ENCODE measurements around the gene SSBP3. TPM values are rescaled to one million over a fixed set of nuclear protein-coding genes. Genes with fewer than 3 reads are reported as not detected.

SSBP3 gene
- polyA plus RNA-seq, 4 donors, result 24.2 to 41.9 (median 32.2) TPM

GRCh38 chr1:54407404-54408146, 1.4 kb upstream of the SSBP3 start:
- FAIRE-seq, result no peak
- DNase-seq, result peak; percentile 89 to 95
- H3K36me3 ChIP-seq (ENCODE audit: control insufficient read depth in 3 of 3, insufficient read depth in 2 of 3, low read depth in 1 of 3, low read length in 3 of 3), result peaks cover 0 to 16% (median 4%) of the 10 kb centered on the region in 3 donors
- peak overlapping the region; percentile 70 to 94 (median 84) for H3K27ac ChIP-seq (ENCODE audit: low read depth in 1 of 3, low read length in 2 of 3)
- peak overlapping the region; percentile 66 to 83 (median 73) for H3K4me3 ChIP-seq (ENCODE audit: low read depth in 1 of 3, low read length in 3 of 3)
- H3K27me3 ChIP-seq (ENCODE audit: control insufficient read depth in 3 of 3, insufficient read depth in 3 of 3, low read length in 3 of 3), result no peaks in the 10 kb centered on the region
- H3K4me1 ChIP-seq (ENCODE audit: control insufficient read depth in 3 of 3, insufficient read depth in 2 of 3, low read depth in 1 of 3, low read length in 2 of 3), result peaks cover 17 to 48% (median 39%) of the 10 kb centered on the region in 3 donors
- WGBS, 3 donors, result 10 to 12% (median 12%) methylated on average over 15 of the region's 15 CpGs
- H3K9me3 ChIP-seq (ENCODE audit: control insufficient read depth in 2 of 2, insufficient read depth in 1 of 2, low read depth in 1 of 2, low read length in 1 of 2), result no peaks in the 10 kb centered on the region

GRCh38 chr1:54407154-54407403, 885 bp upstream of the SSBP3 start:
- FAIRE-seq, result no peak
- Histone ChIP-seq H3K27me3 (ENCODE audit: control insufficient read depth in 3 of 3, insufficient read depth in 3 of 3, low read length in 3 of 3) (no peaks in the 10 kb centered on the region), H3K4me3 (ENCODE audit: low read depth in 1 of 3, low read length in 3 of 3) (peak overlapping the region; percentile 66 to 83 (median 73)), H3K36me3 (ENCODE audit: control insufficient read depth in 3 of 3, insufficient read depth in 2 of 3, low read depth in 1 of 3, low read length in 3 of 3) (peaks cover 0 to 16% (median 4%) of the 10 kb centered on the region in 3 donors), H3K27ac (ENCODE audit: low read depth in 1 of 3, low read length in 2 of 3) (peak overlapping the region; percentile 69 to 92 (median 84)), H3K9me3 (ENCODE audit: control insufficient read depth in 2 of 2, insufficient read depth in 1 of 2, low read depth in 1 of 2, low read length in 1 of 2) (no peaks in the 10 kb centered on the region), H3K4me1 (ENCODE audit: control insufficient read depth in 3 of 3, insufficient read depth in 2 of 3, low read depth in 1 of 3, low read length in 2 of 3) (peaks cover 17 to 52% (median 40%) of the 10 kb centered on the region in 3 donors)
- no peak for DNase-seq
- 0 to 1% (median 1%) methylated on average over 12 of the region's 12 CpGs for WGBS, 3 donors

DNA sequence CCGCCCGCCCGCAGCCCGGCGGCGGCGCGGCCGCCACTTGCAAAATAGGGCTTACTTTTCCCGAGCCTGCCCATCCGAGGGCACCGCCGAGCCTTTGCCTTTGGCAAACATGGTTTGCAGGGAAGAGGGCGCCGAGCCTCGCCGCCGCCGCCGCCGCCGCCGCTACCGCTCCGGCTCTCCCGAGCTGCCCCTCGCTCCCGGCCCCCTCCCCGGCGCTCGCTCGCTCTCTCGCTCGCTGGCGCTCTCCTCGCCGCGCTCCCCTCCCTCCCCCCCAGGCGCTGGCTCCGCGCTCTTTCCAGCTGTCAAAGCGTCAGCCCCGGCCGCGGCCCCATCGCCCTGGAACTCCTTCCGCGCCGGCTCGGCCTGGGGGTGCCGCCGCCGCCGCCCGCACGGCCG, 298 bp downstream of the SSBP3 start:
- whole genome bisulfite sequencing, 3 donors, result 0 to 3% (median 1%) methylated on average over 8 to 57 of the region's 57 CpGs
- no peaks in the 10 kb centered on the region for H3K27me3 ChIP-seq (ENCODE audit: control insufficient read depth in 3 of 3, insufficient read depth in 3 of 3, low read length in 3 of 3)
- no peak for FAIRE-seq
- H3K9me3 ChIP-seq (ENCODE audit: control insufficient read depth in 2 of 2, insufficient read depth in 1 of 2, low read depth in 1 of 2, low read length in 1 of 2), result no peaks in the 10 kb centered on the region
- no peak overlapping the region for H3K27ac ChIP-seq (ENCODE audit: low read depth in 1 of 3, low read length in 2 of 3)
- DNase-seq, result no peak
- H3K4me3 ChIP-seq (ENCODE audit: low read depth in 1 of 3, low read length in 3 of 3), result peak overlapping the region; percentile 66 to 86 (median 77)
- peaks cover 0 to 16% (median 4%) of the 10 kb centered on the region in 3 donors for H3K36me3 ChIP-seq (ENCODE audit: control insufficient read depth in 3 of 3, insufficient read depth in 2 of 3, low read depth in 1 of 3, low read length in 3 of 3)
- peaks cover 17 to 55% (median 42%) of the 10 kb centered on the region in 3 donors for H3K4me1 ChIP-seq (ENCODE audit: control insufficient read depth in 3 of 3, insufficient read depth in 2 of 3, low read depth in 1 of 3, low read length in 2 of 3)

DNA sequence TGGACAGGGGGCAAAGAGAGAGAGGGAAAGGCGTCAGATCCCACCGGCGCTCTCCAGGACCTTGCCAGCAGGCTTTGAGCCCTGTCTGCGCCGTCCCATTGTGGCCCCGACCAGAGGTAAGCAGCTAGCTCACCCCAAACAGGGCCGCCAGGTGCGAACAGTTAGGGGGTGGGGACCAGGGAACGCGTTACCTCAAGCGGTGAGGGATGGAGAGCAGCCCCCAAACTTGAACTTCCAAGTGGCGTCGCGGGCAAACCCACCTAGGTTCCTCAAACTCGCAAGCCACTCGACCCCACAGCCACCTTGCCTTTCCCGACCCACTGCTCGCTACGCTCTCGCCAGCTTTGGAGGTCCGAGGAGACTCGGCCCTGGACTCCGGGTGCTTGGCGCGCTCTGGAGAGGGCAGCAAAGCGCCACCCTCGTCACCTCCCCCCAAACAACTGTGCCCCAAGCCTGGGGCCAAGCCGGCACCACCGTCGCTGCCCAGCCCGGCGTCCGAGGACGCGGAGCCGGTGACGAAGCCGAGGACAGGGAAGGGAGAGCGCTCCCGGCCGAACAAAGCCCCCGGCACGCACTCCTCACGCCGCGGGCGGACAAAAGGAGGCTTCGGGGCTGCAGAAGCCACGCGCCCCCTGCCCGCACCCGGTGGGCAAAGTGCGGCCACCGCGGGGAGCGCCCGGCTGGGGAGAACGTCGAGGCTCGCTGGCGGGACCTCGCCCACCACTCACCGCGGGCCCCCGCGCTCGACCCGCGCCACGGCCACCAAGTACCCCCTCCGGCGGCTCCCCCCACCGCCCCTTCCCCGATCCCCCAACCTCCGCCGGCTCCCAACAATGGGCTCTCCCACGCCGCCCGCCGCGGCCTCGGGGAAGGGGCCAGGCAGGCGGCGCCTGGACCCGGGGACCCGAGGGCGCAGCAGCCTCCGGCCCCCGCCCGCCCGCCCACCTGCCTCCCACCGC, 976 bp downstream of the SSBP3 start:
- H3K27me3 ChIP-seq (ENCODE audit: control insufficient read depth in 3 of 3, insufficient read depth in 3 of 3, low read length in 3 of 3), result no peaks in the 10 kb centered on the region
- peak overlapping the region in 1 of 3 donors; percentile 3 for H3K27ac ChIP-seq (ENCODE audit: low read depth in 1 of 3, low read length in 2 of 3)
- no peak for FAIRE-seq
- DNase-seq, result peak in 1 of 2 donors; percentile 58
- peaks cover 0 to 19% (median 4%) of the 10 kb centered on the region in 3 donors for H3K36me3 ChIP-seq (ENCODE audit: control insufficient read depth in 3 of 3, insufficient read depth in 2 of 3, low read depth in 1 of 3, low read length in 3 of 3)
- H3K4me1 ChIP-seq (ENCODE audit: control insufficient read depth in 3 of 3, insufficient read depth in 2 of 3, low read depth in 1 of 3, low read length in 2 of 3), result peaks cover 17 to 50% (median 40%) of the 10 kb centered on the region in 3 donors
- WGBS, 3 donors, result 0 to 2% (median 1%) methylated on average over 60 to 92 of the region's 92 CpGs
- no peaks in the 10 kb centered on the region for H3K9me3 ChIP-seq (ENCODE audit: control insufficient read depth in 2 of 2, insufficient read depth in 1 of 2, low read depth in 1 of 2, low read length in 1 of 2)
- peak overlapping the region; percentile 66 to 86 (median 77) for H3K4me3 ChIP-seq (ENCODE audit: low read depth in 1 of 3, low read length in 3 of 3)

GRCh38 chr1:54404263-54404662, 1.9 kb downstream of the SSBP3 start:
- Histone ChIP-seq H3K9me3 (ENCODE audit: control insufficient read depth in 2 of 2, insufficient read depth in 1 of 2, low read depth in 1 of 2, low read length in 1 of 2) (no peaks in the 10 kb centered on the region), H3K4me1 (ENCODE audit: control insufficient read depth in 3 of 3, insufficient read depth in 2 of 3, low read depth in 1 of 3, low read length in 2 of 3) (peaks cover 11 to 41% (median 34%) of the 10 kb centered on the region in 3 donors), H3K27me3 (ENCODE audit: control insufficient read depth in 3 of 3, insufficient read depth in 3 of 3, low read length in 3 of 3) (no peaks in the 10 kb centered on the region), H3K27ac (ENCODE audit: low read depth in 1 of 3, low read length in 2 of 3) (peak overlapping the region in 1 of 3 donors; percentile 40), H3K4me3 (ENCODE audit: low read depth in 1 of 3, low read length in 3 of 3) (peak overlapping the region in 2 of 3 donors; percentile 66 to 77), H3K36me3 (ENCODE audit: control insufficient read depth in 3 of 3, insufficient read depth in 2 of 3, low read depth in 1 of 3, low read length in 3 of 3) (peaks cover under 1 to 20% (median 6%) of the 10 kb centered on the region in 3 donors)
- FAIRE-seq (no peak), DNase-seq (no peak)
- WGBS, 3 donors, result 53 to 59% (median 57%) methylated on average over 11 of the region's 11 CpGs

DNA sequence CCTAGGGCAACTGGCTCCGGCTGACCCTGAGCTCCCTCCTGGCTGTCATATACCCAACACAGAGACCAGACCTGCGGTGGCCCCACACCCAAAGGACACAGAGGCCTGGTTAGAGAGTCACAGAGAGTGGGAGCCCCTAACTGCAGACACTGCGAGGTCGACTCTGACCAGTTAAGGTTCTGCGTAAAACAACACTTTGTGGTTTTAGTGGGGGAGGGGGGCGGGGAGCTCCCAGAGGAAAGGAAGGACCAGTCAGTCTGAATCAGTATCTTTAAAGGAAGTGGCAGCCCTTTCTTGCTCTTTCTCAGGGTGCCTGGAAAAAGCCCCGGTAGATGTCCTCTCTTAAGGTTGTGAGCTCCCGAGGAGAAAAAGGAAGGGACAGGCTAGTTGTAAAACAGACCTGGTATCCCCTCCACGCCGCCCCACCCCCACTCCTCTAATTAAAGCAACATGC, 2.4 kb downstream of the SSBP3 start:
- Histone ChIP-seq H3K9me3 (ENCODE audit: control insufficient read depth in 2 of 2, insufficient read depth in 1 of 2, low read depth in 1 of 2, low read length in 1 of 2) (no peaks in the 10 kb centered on the region), H3K27me3 (ENCODE audit: control insufficient read depth in 3 of 3, insufficient read depth in 3 of 3, low read length in 3 of 3) (no peaks in the 10 kb centered on the region), H3K36me3 (ENCODE audit: control insufficient read depth in 3 of 3, insufficient read depth in 2 of 3, low read depth in 1 of 3, low read length in 3 of 3) (peaks cover 5 to 24% (median 6%) of the 10 kb centered on the region in 3 donors), H3K4me1 (ENCODE audit: control insufficient read depth in 3 of 3, insufficient read depth in 2 of 3, low read depth in 1 of 3, low read length in 2 of 3) (peaks cover 7 to 37% (median 31%) of the 10 kb centered on the region in 3 donors), H3K4me3 (ENCODE audit: low read depth in 1 of 3, low read length in 3 of 3) (peak overlapping the region in 2 of 3 donors; percentile 23 to 77), H3K27ac (ENCODE audit: low read depth in 1 of 3, low read length in 2 of 3) (no peak overlapping the region)
- FAIRE-seq, result no peak
- 30 to 37% (median 32%) methylated on average over 10 of the region's 10 CpGs for WGBS, 3 donors
- peak in 1 of 2 donors; percentile 37 for DNase-seq

DNA sequence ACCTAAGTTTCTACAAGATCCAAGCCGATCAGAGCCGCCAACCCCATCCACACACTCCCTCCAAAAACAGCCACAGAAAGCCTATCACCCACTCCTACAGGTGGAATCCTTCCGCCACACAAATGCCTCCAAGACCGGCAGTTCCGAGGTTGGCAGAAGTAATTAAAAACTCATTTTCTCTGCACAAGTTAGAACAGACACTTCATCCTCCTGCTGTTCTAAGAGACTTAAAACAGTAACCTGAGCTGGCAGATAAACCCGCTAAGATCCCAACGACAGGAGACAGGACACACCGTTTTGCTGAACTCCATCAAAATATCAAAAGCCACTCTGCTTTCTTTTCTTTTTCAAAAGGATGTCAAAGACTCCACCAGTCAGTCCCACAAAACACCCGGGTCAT, 2.8 kb downstream of the SSBP3 start:
- peaks cover 7 to 28% (median 10%) of the 10 kb centered on the region in 3 donors for H3K36me3 ChIP-seq (ENCODE audit: control insufficient read depth in 3 of 3, insufficient read depth in 2 of 3, low read depth in 1 of 3, low read length in 3 of 3)
- H3K4me1 ChIP-seq (ENCODE audit: control insufficient read depth in 3 of 3, insufficient read depth in 2 of 3, low read depth in 1 of 3, low read length in 2 of 3), result peaks cover 7 to 33% (median 26%) of the 10 kb centered on the region in 3 donors
- DNase-seq (no peak), FAIRE-seq (no peak)
- WGBS, 3 donors, result 61 to 68% (median 64%) methylated on average over 9 of the region's 9 CpGs
- no peaks in the 10 kb centered on the region for H3K9me3 ChIP-seq (ENCODE audit: control insufficient read depth in 2 of 2, insufficient read depth in 1 of 2, low read depth in 1 of 2, low read length in 1 of 2)
- no peak overlapping the region for H3K27ac ChIP-seq (ENCODE audit: low read depth in 1 of 3, low read length in 2 of 3)
- peak overlapping the region in 1 of 3 donors; percentile 23 for H3K4me3 ChIP-seq (ENCODE audit: low read depth in 1 of 3, low read length in 3 of 3)
- H3K27me3 ChIP-seq (ENCODE audit: control insufficient read depth in 3 of 3, insufficient read depth in 3 of 3, low read length in 3 of 3), result no peaks in the 10 kb centered on the region

DNA sequence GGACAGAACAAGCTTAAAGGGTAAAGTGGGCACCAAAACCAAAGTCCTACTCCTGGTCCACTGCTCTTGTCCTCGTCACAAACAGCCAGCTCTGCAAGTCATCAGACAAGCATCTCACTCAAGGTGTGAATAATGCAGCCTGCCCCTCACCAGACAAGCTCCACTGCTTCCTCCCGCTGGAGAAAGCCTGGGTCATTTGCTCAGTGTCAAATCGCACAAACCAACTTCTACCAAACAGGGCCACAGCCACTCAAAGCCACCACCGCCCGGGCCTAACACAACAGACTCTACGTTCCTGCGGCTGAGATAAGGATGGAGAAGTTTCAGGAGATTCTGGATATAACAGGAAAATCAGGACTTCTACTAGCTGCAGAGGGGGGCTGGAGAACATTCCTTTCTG, 3.3 kb downstream of the SSBP3 start:
- Histone ChIP-seq H3K27ac (ENCODE audit: low read depth in 1 of 3, low read length in 2 of 3) (no peak overlapping the region), H3K36me3 (ENCODE audit: control insufficient read depth in 3 of 3, insufficient read depth in 2 of 3, low read depth in 1 of 3, low read length in 3 of 3) (peaks cover 9 to 33% (median 14%) of the 10 kb centered on the region in 3 donors), H3K9me3 (ENCODE audit: control insufficient read depth in 2 of 2, insufficient read depth in 1 of 2, low read depth in 1 of 2, low read length in 1 of 2) (no peaks in the 10 kb centered on the region), H3K27me3 (ENCODE audit: control insufficient read depth in 3 of 3, insufficient read depth in 3 of 3, low read length in 3 of 3) (no peaks in the 10 kb centered on the region), H3K4me1 (ENCODE audit: control insufficient read depth in 3 of 3, insufficient read depth in 2 of 3, low read depth in 1 of 3, low read length in 2 of 3) (peaks cover 3 to 28% (median 24%) of the 10 kb centered on the region in 3 donors), H3K4me3 (ENCODE audit: low read depth in 1 of 3, low read length in 3 of 3) (no peak overlapping the region)
- DNase-seq (no peak), FAIRE-seq (no peak)
- 62 to 68% (median 62%) methylated on average over 7 of the region's 7 CpGs for WGBS, 3 donors
